PC-3 (cell line): ENCODE data around the gene VSIR. TPM values are rescaled to one million over a fixed set of nuclear protein-coding genes. Genes with fewer than 3 reads are reported as not detected.

ENCODE experiments used
- ATAC-seq: fragments of 200-7000 bp; cut with Tn5 transposase; 2 replicates; pipeline ENCODE4 v1.9.1; 2020; ENCODE audit warnings: mild to moderate bottlenecking, moderate library complexity
- BruUV-seq: library from RNA; stranded (reverse); fragments of 400-500 nt; replicated peaks from 2 replicates; lab custom pipeline; 2021; lab: Mats Ljungman, UMichigan
- CTCF ChIA-PET: fragments of 300-600 bp; sonication (Branson Sonifier 250); formaldehyde crosslinking; loops from one replicate; lab custom pipeline; 2022; ENCODE audit warnings: antibody characterized with exemption; lab: Charles Lee
- POLR2A ChIA-PET: fragments of 300-600 bp; sonication (Branson Sonifier 250); formaldehyde crosslinking; loops from one replicate; lab custom pipeline; 2022; ENCODE audit warnings: antibody characterized with exemption; ENCODE audit not compliant: unreplicated experiment; lab: Charles Lee
- DNase-seq: peaks from one replicate; pipeline ENCODE4 v3.0.0-alpha.2; 2015
- H2AFZ ChIP-seq: fragments of 300-600 bp; sonication (generic); 2 replicates; pipeline ENCODE4 v1.6.0; 2016; ENCODE audit warnings: antibody characterized with exemption, low read length
- H3F3A ChIP-seq: fragments of 300-600 bp; sonication (generic); one replicate; pipeline ENCODE4 v1.6.0; 2017; ENCODE audit warnings: antibody characterized with exemption, low read length, control low read depth, mild to moderate bottlenecking; ENCODE audit not compliant: unreplicated experiment
- H3K27ac ChIP-seq: fragments of 300-600 bp; sonication (generic); 2 replicates; pipeline ENCODE4 v1.5.1; 2016; ENCODE audit warnings: mild to moderate bottlenecking, low read length
- H3K27me3 ChIP-seq: fragments of 300-600 bp; sonication (generic); 2 replicates; pipeline ENCODE4 v1.6.1; 2016; ENCODE audit warnings: low read length, mixed read lengths
- H3K36me3 ChIP-seq: fragments of 300-600 bp; sonication (generic); 2 replicates; pipeline ENCODE4 v1.6.1; 2016; ENCODE audit warnings: low read depth, mixed run types, low read length, mixed read lengths
- H3K4me1 ChIP-seq: fragments of 300-600 bp; sonication (generic); 2 replicates; pipeline ENCODE4 v1.5.1; 2016; ENCODE audit warnings: low read length; ENCODE audit not compliant: insufficient read depth
- H3K4me2 ChIP-seq: fragments of 300-600 bp; sonication (generic); 2 replicates; pipeline ENCODE4 v1.6.0; 2016; ENCODE audit warnings: low read length
- H3K4me3 ChIP-seq: fragments of 300-600 bp; sonication (generic); 2 replicates; pipeline ENCODE4 v1.5.1; 2016; ENCODE audit warnings: mild to moderate bottlenecking, low read length, mixed read lengths
- H3K79me2 ChIP-seq: fragments of 300-600 bp; sonication (generic); 2 replicates; pipeline ENCODE4 v1.6.1; 2017; ENCODE audit warnings: low read length, mixed read lengths
- H3K9ac ChIP-seq: fragments of 300-600 bp; sonication (generic); 2 replicates; pipeline ENCODE4 v1.6.0; 2016; ENCODE audit warnings: mild to moderate bottlenecking, low read length
- H3K9me2 ChIP-seq: fragments of 300-600 bp; sonication (generic); replicated peaks from 2 replicates; pipeline ENCODE4 v1.6.1; 2016; ENCODE audit warnings: mixed run types, low read length, mixed read lengths
- H3K9me3 ChIP-seq: fragments of 300-600 bp; sonication (generic); 2 replicates; pipeline ENCODE4 v1.6.1; 2016; ENCODE audit warnings: low read length, mixed read lengths
- H4K20me1 ChIP-seq: fragments of 300-600 bp; sonication (generic); 2 replicates; pipeline ENCODE4 v1.6.1; 2016; ENCODE audit warnings: low read length, mixed read lengths
- CTCF ChIP-seq: fragments of 300-600 bp; sonication (generic); conservative IDR thresholded peaks from 2 replicates; pipeline ENCODE4 v1.5.1; 2017; ENCODE audit warnings: antibody characterized with exemption, low read depth, mild to moderate bottlenecking, low read length
- EZH2 ChIP-seq: fragments of 300-600 bp; sonication (generic); IDR thresholded peaks from one replicate; pipeline ENCODE4 v1.6.1; 2017; ENCODE audit warnings: antibody characterized with exemption, mild to moderate bottlenecking, low read length; ENCODE audit not compliant: unreplicated experiment
- EZH2phosphoT487 ChIP-seq: fragments of 300-600 bp; sonication (generic); IDR thresholded peaks from 2 replicates; pipeline ENCODE4 v1.6.1; 2018; ENCODE audit warnings: mild to moderate bottlenecking, antibody characterized with exemption, low read length, borderline replicate concordance
- intact Hi-C: fragments of 100-400 bp; cut with micrococcal nuclease; formaldehyde crosslinking; loops from 2 replicates; pipeline ENCODE4 v1.9.0; 2023
- total RNA-seq: library from RNA; depleted of rRNA; stranded (reverse); fragments of >200 nt; gene quantifications from 2 replicates; pipeline ENCODE4 v1.2.3, GENCODE V29; 2014

Gene VSIR
- total RNA-seq, 1 experiment from 2014 or later: 14.1 TPM

- no peak for DNase-seq
- no peaks in the 10 kb centered on the region for H3K9me2 ChIP-seq
- no peak overlapping the region for H3K4me2 ChIP-seq
- peaks cover 7% of the 10 kb centered on the region; the same call in 1 of the 2 replicates for H3K4me1 ChIP-seq
- H3K36me3 ChIP-seq: no peaks in the 10 kb centered on the region
- H3K9ac ChIP-seq: no peak overlapping the region
- intact Hi-C loops: loop anchor here (10.0 kb wide), 2 partner anchors 317 to 387 kb away; partner anchors contain the start of gene SLC29A3
- ATAC-seq: no peak
- no peaks in the 10 kb centered on the region for H3K79me2 ChIP-seq
- no TSS peak for BruUV-seq
- no peak overlapping the region for H3K4me3 ChIP-seq
- no peaks in the 10 kb centered on the region for H4K20me1 ChIP-seq
- TF ChIP-seq CTCF (no peak), EZH2 (no peak), EZH2phosphoT487 (no peak)
- H3K27ac ChIP-seq: no peak overlapping the region
- ChIA-PET POLR2A (no interaction called here), CTCF (no interaction called here)
- no peak overlapping the region for H2AFZ ChIP-seq
- H3F3A ChIP-seq: no peaks in the 10 kb centered on the region
- no peaks in the 10 kb centered on the region for H3K9me3 ChIP-seq
- H3K27me3 ChIP-seq: no peaks in the 10 kb centered on the region
These were observed 71.7 kb downstream of the VSIR start for GRCh38 chr10:71701496-71702132.

DNA sequence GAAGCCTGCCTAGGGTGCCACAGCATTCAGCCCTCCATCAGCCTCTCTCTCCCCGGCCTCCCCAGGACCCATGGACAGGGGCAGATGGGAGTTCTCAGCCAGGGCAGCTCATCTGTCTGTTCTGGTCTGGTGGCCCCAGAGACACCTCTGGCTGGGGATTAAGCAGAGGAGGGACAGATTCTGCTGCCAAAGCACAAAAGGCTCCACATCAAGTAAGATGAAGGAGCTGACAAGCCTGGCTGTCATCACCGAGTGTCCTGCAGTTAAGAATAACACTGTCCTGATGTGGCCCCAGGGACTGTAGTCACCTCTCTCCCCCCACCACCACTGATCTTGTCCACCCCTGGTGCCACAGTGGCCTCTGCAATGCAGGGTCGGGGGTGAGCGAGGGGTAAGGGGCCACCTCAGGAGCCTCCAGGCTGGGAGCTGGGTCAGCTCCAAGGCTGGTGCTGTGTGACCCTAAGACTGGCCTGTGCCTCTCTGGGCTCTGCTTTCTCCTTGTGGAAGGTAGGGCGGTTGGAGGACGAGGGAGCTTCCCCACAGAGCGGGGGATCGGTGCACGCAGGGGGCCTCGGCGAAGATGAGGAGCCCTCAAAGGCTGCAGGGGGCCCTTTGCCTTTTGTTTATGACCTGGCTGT, 72.5 kb downstream of the VSIR start:
- ATAC-seq: no peak
- H3F3A ChIP-seq: no peaks in the 10 kb centered on the region
- H3K27ac ChIP-seq: no peak overlapping the region
- ChIA-PET POLR2A (no interaction called here), CTCF (no interaction called here)
- no peaks in the 10 kb centered on the region for H3K9me3 ChIP-seq
- H3K9me2 ChIP-seq: no peaks in the 10 kb centered on the region
- no peak overlapping the region for H3K4me3 ChIP-seq
- H3K4me2 ChIP-seq: no peak overlapping the region
- no peaks in the 10 kb centered on the region for H4K20me1 ChIP-seq
- no peaks in the 10 kb centered on the region for H3K27me3 ChIP-seq
- H3K79me2 ChIP-seq: no peaks in the 10 kb centered on the region
- BruUV-seq: no TSS peak
- H2AFZ ChIP-seq: no peak overlapping the region
- no peak for TF ChIP-seq EZH2phosphoT487
- TF ChIP-seq EZH2: no peak
- TF ChIP-seq CTCF: no peak
- intact Hi-C loops: loop anchor here (10.0 kb wide), 2 partner anchors 316 to 386 kb away; partner anchors contain the start of gene SLC29A3
- DNase-seq: no peak
- peaks cover 7% of the 10 kb centered on the region; the same call in 1 of the 2 replicates for H3K4me1 ChIP-seq
- no peaks in the 10 kb centered on the region for H3K36me3 ChIP-seq
- H3K9ac ChIP-seq: no peak overlapping the region

DNA sequence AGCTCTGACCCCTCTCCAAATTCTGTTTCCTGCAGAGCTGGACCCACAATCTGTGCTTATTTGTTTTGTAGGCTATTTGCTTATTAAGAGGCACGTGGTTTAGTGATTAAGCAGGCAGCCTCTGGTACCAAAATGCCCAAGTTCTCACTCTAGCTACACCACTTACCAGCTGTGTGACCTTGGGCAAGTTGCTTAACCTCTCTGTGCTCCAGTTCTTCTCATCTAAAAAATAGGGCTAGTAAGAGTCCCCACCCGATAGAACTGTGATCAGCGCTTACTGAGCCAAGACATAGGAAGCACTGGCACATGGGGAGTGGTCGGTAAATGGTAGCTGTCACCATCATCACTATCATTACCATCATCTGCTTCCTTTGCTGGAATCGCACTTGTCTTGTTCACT, 74.6 kb downstream of the VSIR start:
- Histone ChIP-seq H3K4me1 (peaks cover 8% of the 10 kb centered on the region; the same call in 1 of the 2 replicates), H3K9me3 (no peaks in the 10 kb centered on the region), H2AFZ (no peak overlapping the region), H3K9me2 (no peaks in the 10 kb centered on the region), H3K9ac (no peak overlapping the region), H3K4me3 (no peak overlapping the region), H3K27me3 (no peaks in the 10 kb centered on the region), H3F3A (no peaks in the 10 kb centered on the region), H3K36me3 (no peaks in the 10 kb centered on the region), H3K27ac (no peak overlapping the region), H3K79me2 (no peaks in the 10 kb centered on the region), H3K4me2 (no peak overlapping the region), H4K20me1 (no peaks in the 10 kb centered on the region)
- ChIA-PET POLR2A (no interaction called here), CTCF (no interaction called here)
- intact Hi-C loops: loop anchor here (5.0 kb wide), 1 partner anchor 69 kb away; no protein-coding TSS in a partner anchor
- ATAC-seq (no peak), DNase-seq (no peak)
- no peak for TF ChIP-seq EZH2
- BruUV-seq: no TSS peak
